ENCODE measurements around the gene TSPAN9. TPM values are rescaled to one million over a fixed set of nuclear protein-coding genes. Genes with fewer than 3 reads are reported as not detected.

Gene TSPAN9
- polyA plus RNA-seq, 1 of the 3 experiments (the other 2 are of a cell fraction) = 34.9 TPM

- peaks cover 16% of the 10 kb centered on the region; the same call in 1 of the 2 replicates for H3K79me2 ChIP-seq (ENCODE audit: insufficient read depth)
- H3K36me3 ChIP-seq (replicated peaks in 1 of 2; ENCODE audit: control insufficient read depth in 1 of 2, insufficient read depth in 2 of 2, low read length in 1 of 2) = peaks cover 0 to 8% of the 10 kb centered on the region in 2 experiments
- 68% methylated on average over 1 of the region's 1 CpG for WGBS (ENCODE audit: low lambda C conversion rate)
- no peak overlapping the region for H3K4me3 ChIP-seq (ENCODE audit: low read depth in 2 of 2, low read length in 1 of 2)
- no peaks in the 10 kb centered on the region for H4K20me1 ChIP-seq (ENCODE audit: insufficient read depth)
- no peak for TF ChIP-seq MXI1 (IDR thresholded peaks at IDR 0.05; ENCODE audit: low read depth, low read length)
- no peak for TF ChIP-seq RXRA (IDR thresholded peaks at IDR 0.05; ENCODE audit: borderline replicate concordance, low read depth)
- no peak for TF ChIP-seq JUND (IDR thresholded peaks at IDR 0.05)
- TF ChIP-seq USF1 (IDR thresholded peaks at IDR 0.05; ENCODE audit: borderline replicate concordance, low read depth) = no peak
- no peak for TF ChIP-seq REST (IDR thresholded peaks at IDR 0.05; ENCODE audit: low read depth, low read length)
- H3K4me1 ChIP-seq (ENCODE audit: control insufficient read depth in 1 of 2, insufficient read depth in 2 of 2, low read depth in 1 of 2, low read length in 1 of 2) = peaks cover 18 to 22% of the 10 kb centered on the region in 2 experiments
- peaks cover 21% of the 10 kb centered on the region for H3F3A ChIP-seq (replicated peaks; ENCODE audit: insufficient read depth)
- ChIA-PET POLR2A (no interaction called here), CTCF (interaction anchor here (3.6 kb wide), 1 partner anchor 10 kb away, joined by 41 read pairs; no protein-coding TSS in a partner anchor)
- H3K9me2 ChIP-seq = no peaks in the 10 kb centered on the region
- H3K9me3 ChIP-seq = no peaks in the 10 kb centered on the region
- DNase-seq = no peak
- no peak overlapping the region for H3K27ac ChIP-seq (ENCODE audit: low read depth in 2 of 2, low read length in 1 of 2)
- H3K27me3 ChIP-seq (ENCODE audit: insufficient read depth) = no peaks in the 10 kb centered on the region
- no peak overlapping the region for H3K9ac ChIP-seq
- no peak overlapping the region for H2AFZ ChIP-seq (ENCODE audit: low read depth)
- no peak overlapping the region for H3K4me2 ChIP-seq
These were observed 47.7 kb downstream of the TSPAN9 start for GRCh38 chr12:3124917-3125316.

GRCh38 chr12:3125674-3126073 is 48.5 kb downstream of the TSPAN9 start:
- peaks cover 16% of the 10 kb centered on the region; the same call in 1 of the 2 replicates for H3K79me2 ChIP-seq (ENCODE audit: insufficient read depth)
- no peak overlapping the region for H3K27ac ChIP-seq (ENCODE audit: low read depth in 2 of 2, low read length in 1 of 2)
- DNase-seq = no peak
- TF ChIP-seq ELF1 (IDR thresholded peaks at IDR 0.05) (no peak), TAF1 (IDR thresholded peaks at IDR 0.05; ENCODE audit: borderline replicate concordance, low read depth, low read length) (no peak), CHD2 (IDR thresholded peaks at IDR 0.05; ENCODE audit: low read length, partially characterized antibody) (no peak), RAD21 (IDR thresholded peaks at IDR 0.05; ENCODE audit: low read length) (no peak), EZH2phosphoT487 (IDR thresholded peaks at IDR 0.05; ENCODE audit: borderline replicate concordance, low read depth) (no peak), RXRA (IDR thresholded peaks at IDR 0.05; ENCODE audit: borderline replicate concordance, low read depth) (no peak), SMC3 (IDR thresholded peaks at IDR 0.05; ENCODE audit: low read depth, low read length) (no peak), ZBTB33 (IDR thresholded peaks at IDR 0.05; ENCODE audit: borderline replicate concordance, low read depth) (no peak), GATA2 (CRISPR knock-in tag; IDR thresholded peaks at IDR 0.05) (no peak), MXI1 (IDR thresholded peaks at IDR 0.05; ENCODE audit: low read depth, low read length) (no peak), FOXM1 (IDR thresholded peaks at IDR 0.05; ENCODE audit: low read depth) (no peak), JUND (IDR thresholded peaks at IDR 0.05) (no peak), MAX (IDR thresholded peaks at IDR 0.05; ENCODE audit: low read depth) (no peak), NRF1 (IDR thresholded peaks at IDR 0.05; ENCODE audit: low read depth, low read length) (no peak), MEF2A (IDR thresholded peaks at IDR 0.05; ENCODE audit: borderline replicate concordance, low read depth) (no peak)
- H3K36me3 ChIP-seq (replicated peaks in 1 of 2; ENCODE audit: control insufficient read depth in 1 of 2, insufficient read depth in 2 of 2, low read length in 1 of 2) = peaks cover 0 to 8% of the 10 kb centered on the region in 2 experiments
- no peaks in the 10 kb centered on the region for H3K27me3 ChIP-seq (ENCODE audit: insufficient read depth)
- POLR2A ChIA-PET = no interaction called here
- H3K4me2 ChIP-seq = no peak overlapping the region
- H2AFZ ChIP-seq (ENCODE audit: low read depth) = no peak overlapping the region
- no peak overlapping the region for H3K9ac ChIP-seq
- H4K20me1 ChIP-seq (ENCODE audit: insufficient read depth) = no peaks in the 10 kb centered on the region
- WGBS (ENCODE audit: low lambda C conversion rate) = 81% methylated on average over 5 of the region's 5 CpGs
- H3K4me1 ChIP-seq (ENCODE audit: control insufficient read depth in 1 of 2, insufficient read depth in 2 of 2, low read depth in 1 of 2, low read length in 1 of 2) = peaks cover 18 to 22% of the 10 kb centered on the region in 2 experiments
- peaks cover 21% of the 10 kb centered on the region for H3F3A ChIP-seq (replicated peaks; ENCODE audit: insufficient read depth)
- H3K4me3 ChIP-seq (ENCODE audit: low read depth in 2 of 2, low read length in 1 of 2) = no peak overlapping the region
- no peaks in the 10 kb centered on the region for H3K9me3 ChIP-seq
- no peaks in the 10 kb centered on the region for H3K9me2 ChIP-seq
- CTCF ChIA-PET = interaction anchor here (16.7 kb wide), 1 partner anchor 150 kb away, joined by 368 read pairs; no protein-coding TSS in a partner anchor

Measured in SK-N-SH (cell line).